Panc1 (cell line): ENCODE results near the gene STXBP5L. TPM values are rescaled to one million over a fixed set of nuclear protein-coding genes. Genes with fewer than 3 reads are reported as not detected.
"Not testable (repeated sequence)": the region's sequence is repeated elsewhere in the genome, so short reads cannot be mapped to it uniquely, and the experiment has no call there.

Experiments used
- ATAC-seq: fragments of 200-7000 bp; cut with Tn5 transposase; 2 replicates; pipeline ENCODE4 v1.9.1; 2020; ENCODE audit warnings: mild to moderate bottlenecking, moderate library complexity
- BruUV-seq: library from RNA; stranded (reverse); fragments of 400-500 nt; replicated peaks from 2 replicates; lab custom pipeline; 2021; lab: Mats Ljungman, UMichigan
- CTCF ChIA-PET: fragments of 300-600 bp; sonication (Branson Sonifier 250); formaldehyde crosslinking; loops from one replicate; lab custom pipeline; 2022; ENCODE audit warnings: antibody characterized with exemption; lab: Charles Lee
- POLR2A ChIA-PET: fragments of 300-600 bp; sonication (Branson Sonifier 250); formaldehyde crosslinking; loops from one replicate; lab custom pipeline; 2022; ENCODE audit warnings: antibody characterized with exemption; lab: Charles Lee
- DNase-seq: peaks from one replicate; pipeline ENCODE4 v3.0.0-alpha.2; 2010; ENCODE audit warnings: low read depth, low spot score
- H3K27ac ChIP-seq: 2 replicates; pipeline ENCODE4 v1.5.1; 2011; ENCODE audit warnings: mild to moderate bottlenecking, low read length, inconsistent platforms
- H3K27me3 ChIP-seq: fragments of 200-500 bp; sonication (Bioruptor generic); 2 replicates; pipeline ENCODE4 v1.6.0; 2014; ENCODE audit warnings: low read length, inconsistent platforms; ENCODE audit not compliant: control insufficient read depth, insufficient read depth
- H3K36me3 ChIP-seq: fragments of 200-500 bp; sonication (Bioruptor generic); 2 replicates; pipeline ENCODE4 v1.5.1; 2014; ENCODE audit warnings: inconsistent platforms, mild to moderate bottlenecking, low read length, moderate library complexity; ENCODE audit not compliant: control insufficient read depth, insufficient read depth
- H3K4me1 ChIP-seq: 2 replicates; pipeline ENCODE4 v1.5.1; 2011; ENCODE audit warnings: inconsistent platforms, mild to moderate bottlenecking, low read length, moderate library complexity; ENCODE audit not compliant: control insufficient read depth, insufficient read depth
- H3K4me3 ChIP-seq, 2 experiments: 2 replicates each; pipeline ENCODE4 v1.5.1; 2011 to 2012; ENCODE audit warnings: low read depth in 2 of 2, low read length in 2 of 2, mild to moderate bottlenecking in 2 of 2, inconsistent platforms in 1 of 2, moderate library complexity in 1 of 2
- H3K9me3 ChIP-seq: fragments of 200-500 bp; sonication (Bioruptor generic); 2 replicates; pipeline ENCODE4 v1.5.1; 2014; ENCODE audit warnings: low read depth, mild to moderate bottlenecking, inconsistent platforms, low read length, moderate library complexity; ENCODE audit not compliant: control insufficient read depth, insufficient read depth
- CTCF ChIP-seq: fragments of 450-650 bp; IDR thresholded peaks from 2 replicates; pipeline ENCODE4 v1.5.1; 2017; ENCODE audit warnings: mild to moderate bottlenecking
- POLR2AphosphoS5 ChIP-seq: IDR thresholded peaks from 2 replicates; pipeline ENCODE4 v1.6.1; 2012; ENCODE audit warnings: mild to moderate bottlenecking, low read depth, low read length, moderate library complexity
- REST ChIP-seq, 2 experiments: IDR thresholded peaks; 2 replicates each; pipeline ENCODE4 v1.6.1; 2011 to 2012; ENCODE audit warnings: low read depth in 2 of 2, control low read depth in 1 of 2, low read length in 1 of 2, mild to moderate bottlenecking in 1 of 2, moderate library complexity in 1 of 2; ENCODE audit not compliant: insufficient read depth in 1 of 2
- SIN3A ChIP-seq: IDR thresholded peaks from 2 replicates; pipeline ENCODE4 v1.6.1; 2012; ENCODE audit warnings: low read depth, mild to moderate bottlenecking, low read length, moderate library complexity, borderline replicate concordance; ENCODE audit not compliant: insufficient read depth
- TCF7L2 ChIP-seq: IDR thresholded peaks from 2 replicates; pipeline ENCODE4 v1.6.1; 2011; ENCODE audit warnings: mild to moderate bottlenecking, low read depth, low read length, inconsistent platforms
- in situ Hi-C: cut with HindIII; loops from 2 replicates; pipeline ENCODE4 v1.10.0; 2016; ENCODE audit warnings: low sequenced_read_pairs, low pct_unique_long_range_greater_than_20kb
- intact Hi-C: fragments of 100-400 bp; cut with micrococcal nuclease; formaldehyde crosslinking; loops from one replicate; pipeline ENCODE4 v1.10.0; 2022; ENCODE audit not compliant: unreplicated experiment
- total RNA-seq: library from RNA; stranded (reverse); gene quantifications from one replicate; pipeline ENCODE4 v1.2.1, GENCODE V29; 2021; ENCODE audit not compliant: unreplicated experiment

The STXBP5L gene
- total RNA-seq, 1 experiment from 2014 or later, result 0.05 TPM

GRCh38 chr3:121330634-121331033 lies 422.6 kb downstream of the STXBP5L start:
- Histone ChIP-seq H3K27ac (no peak overlapping the region), H3K4me3 (no peak overlapping the region), H3K9me3 (no peaks in the 10 kb centered on the region), H3K27me3 (no peaks in the 10 kb centered on the region), H3K36me3 (no peaks in the 10 kb centered on the region), H3K4me1 (no peaks in the 10 kb centered on the region)
- intact Hi-C loops (no loop called here), in situ Hi-C loops (no loop called here)
- ChIA-PET POLR2A (no interaction called here), CTCF (no interaction called here)
- TF ChIP-seq SIN3A (no peak), REST (IDR thresholded peaks at IDR 0.05; ENCODE audit: insufficient read depth in 1 of 2, low read depth in 2 of 2, low read length in 1 of 2) (no peak), CTCF (no peak), POLR2AphosphoS5 (no peak), TCF7L2 (no peak)
- BruUV-seq, result no TSS peak
- DNase-seq (no peak), ATAC-seq (no peak)

GRCh38 chr3:121355960-121356359 lies 448.0 kb downstream of the STXBP5L start:
- POLR2A ChIA-PET, DNase-seq, BruUV-seq, H3K9me3 ChIP-seq, ATAC-seq, intact Hi-C loops, CTCF ChIA-PET, H3K27me3 ChIP-seq, in situ Hi-C loops, H3K4me3 ChIP-seq, H3K4me1 ChIP-seq, H3K36me3 ChIP-seq, H3K27ac ChIP-seq: not testable (repeated sequence)

GRCh38 chr3:121362035-121362734 lies 454.2 kb downstream of the STXBP5L start:
- POLR2A ChIA-PET, result no interaction called here
- in situ Hi-C loops, result no loop called here
- no peak for ATAC-seq
- no peak overlapping the region for H3K27ac ChIP-seq
- no peak overlapping the region for H3K4me3 ChIP-seq
- TF ChIP-seq SIN3A (no peak), TCF7L2 (no peak), POLR2AphosphoS5 (no peak), REST (IDR thresholded peaks at IDR 0.05; ENCODE audit: insufficient read depth in 1 of 2, low read depth in 2 of 2, low read length in 1 of 2) (no peak), CTCF (no peak)
- H3K4me1 ChIP-seq, result no peaks in the 10 kb centered on the region
- H3K36me3 ChIP-seq, result no peaks in the 10 kb centered on the region
- no peaks in the 10 kb centered on the region for H3K9me3 ChIP-seq
- CTCF ChIA-PET, result no interaction called here
- DNase-seq, result no peak
- intact Hi-C loops, result no loop called here
- H3K27me3 ChIP-seq, result no peaks in the 10 kb centered on the region
- BruUV-seq, result no TSS peak
